Fibroblast of the aortic adventitia (primary cell): ENCODE measurements around the gene ALG2. TPM values are rescaled to one million over a fixed set of nuclear protein-coding genes. Genes with fewer than 3 reads are reported as not detected.

Source experiments
- DNase-seq: peaks from one replicate; pipeline ENCODE4 v3.0.0-alpha.2; 2010; ENCODE audit warnings: low read depth
- H3K4me3 ChIP-seq: 2 replicates; pipeline ENCODE4 v1.5.1; 2011; ENCODE audit warnings: low read depth, mild to moderate bottlenecking, control low read depth, low read length, moderate library complexity
- total RNA-seq: library from RNA; depleted of rRNA; stranded (reverse); fragments of >200 nt; gene quantifications from 2 replicates; pipeline ENCODE4 v1.2.3, GENCODE V29; 2012; ENCODE audit warnings: low replicate concordance
- TF ChIP-seq, protein P1 (sequence below): IDR thresholded peaks from 2 replicates; pipeline ENCODE4 v1.5.1; 2011; ENCODE audit warnings: mild to moderate bottlenecking, low read length, control low read depth, inconsistent platforms; ENCODE audit not compliant: insufficient read depth

The ALG2 gene
- total RNA-seq, 1 donor, result 44.3 TPM

DNA sequence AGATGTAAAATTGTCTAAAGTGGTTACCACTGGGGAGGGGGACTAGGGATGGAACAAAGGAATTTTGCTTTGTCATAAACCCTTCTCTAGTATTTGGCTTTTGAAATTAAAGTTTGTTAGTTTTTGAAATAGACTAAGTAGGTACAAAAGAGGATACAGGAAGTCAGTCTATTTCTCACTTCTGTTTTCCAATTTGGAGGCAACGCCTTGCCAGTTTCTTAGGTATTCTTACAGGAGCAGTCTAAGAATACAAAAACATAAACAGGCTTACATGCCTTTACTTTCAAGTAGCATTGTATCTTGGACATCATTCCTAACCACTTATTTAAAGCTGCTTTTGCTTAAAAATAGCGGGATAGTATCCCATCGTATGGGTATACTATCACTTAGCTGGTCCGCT lies 34.4 kb downstream of the ALG2 start:
- DNase-seq, result no peak
- no peak overlapping the region for H3K4me3 ChIP-seq
- TF ChIP-seq, protein P1, sequence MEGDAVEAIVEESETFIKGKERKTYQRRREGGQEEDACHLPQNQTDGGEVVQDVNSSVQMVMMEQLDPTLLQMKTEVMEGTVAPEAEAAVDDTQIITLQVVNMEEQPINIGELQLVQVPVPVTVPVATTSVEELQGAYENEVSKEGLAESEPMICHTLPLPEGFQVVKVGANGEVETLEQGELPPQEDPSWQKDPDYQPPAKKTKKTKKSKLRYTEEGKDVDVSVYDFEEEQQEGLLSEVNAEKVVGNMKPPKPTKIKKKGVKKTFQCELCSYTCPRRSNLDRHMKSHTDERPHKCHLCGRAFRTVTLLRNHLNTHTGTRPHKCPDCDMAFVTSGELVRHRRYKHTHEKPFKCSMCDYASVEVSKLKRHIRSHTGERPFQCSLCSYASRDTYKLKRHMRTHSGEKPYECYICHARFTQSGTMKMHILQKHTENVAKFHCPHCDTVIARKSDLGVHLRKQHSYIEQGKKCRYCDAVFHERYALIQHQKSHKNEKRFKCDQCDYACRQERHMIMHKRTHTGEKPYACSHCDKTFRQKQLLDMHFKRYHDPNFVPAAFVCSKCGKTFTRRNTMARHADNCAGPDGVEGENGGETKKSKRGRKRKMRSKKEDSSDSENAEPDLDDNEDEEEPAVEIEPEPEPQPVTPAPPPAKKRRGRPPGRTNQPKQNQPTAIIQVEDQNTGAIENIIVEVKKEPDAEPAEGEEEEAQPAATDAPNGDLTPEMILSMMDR, result no peak

DNA sequence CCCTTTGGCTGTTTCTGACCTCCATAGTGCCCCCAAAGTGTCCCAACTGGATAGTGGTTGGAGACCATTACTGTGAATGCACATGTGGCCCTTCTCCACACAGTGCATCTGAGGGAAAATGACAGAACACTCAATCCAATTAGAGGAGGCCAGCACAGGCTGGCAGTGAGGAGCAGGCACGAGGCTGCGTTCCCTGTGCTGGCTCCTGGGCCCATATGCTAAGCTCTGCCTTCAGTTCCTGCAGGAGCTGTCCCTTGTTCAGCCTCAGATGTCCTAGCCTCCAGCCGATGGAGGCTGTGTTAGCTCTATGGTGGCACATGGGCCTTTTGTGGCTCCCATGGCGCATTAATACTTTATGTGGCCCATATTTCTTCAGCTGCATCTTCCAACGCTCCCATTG lies 35.8 kb downstream of the ALG2 start:
- no peak overlapping the region for H3K4me3 ChIP-seq
- TF ChIP-seq, protein P1, result no peak
- no peak for DNase-seq

DNA sequence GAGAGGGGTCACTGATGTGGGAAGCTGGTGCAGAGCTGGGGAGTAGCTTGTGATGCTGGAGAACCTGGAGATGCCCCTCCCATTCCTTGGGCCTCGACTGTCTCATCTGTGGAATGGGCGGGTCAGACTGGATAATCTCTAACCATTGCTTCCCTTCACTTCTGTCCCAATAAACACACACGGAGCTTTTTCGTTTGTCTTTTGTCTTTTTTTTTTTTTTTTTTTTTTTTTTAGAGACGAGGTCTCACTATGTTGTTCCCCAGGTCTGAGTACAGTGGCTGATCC lies 36.5 kb downstream of the ALG2 start:
- TF ChIP-seq, protein P1, result no peak
- DNase-seq, result no peak
- H3K4me3 ChIP-seq, result no peak overlapping the region

DNA sequence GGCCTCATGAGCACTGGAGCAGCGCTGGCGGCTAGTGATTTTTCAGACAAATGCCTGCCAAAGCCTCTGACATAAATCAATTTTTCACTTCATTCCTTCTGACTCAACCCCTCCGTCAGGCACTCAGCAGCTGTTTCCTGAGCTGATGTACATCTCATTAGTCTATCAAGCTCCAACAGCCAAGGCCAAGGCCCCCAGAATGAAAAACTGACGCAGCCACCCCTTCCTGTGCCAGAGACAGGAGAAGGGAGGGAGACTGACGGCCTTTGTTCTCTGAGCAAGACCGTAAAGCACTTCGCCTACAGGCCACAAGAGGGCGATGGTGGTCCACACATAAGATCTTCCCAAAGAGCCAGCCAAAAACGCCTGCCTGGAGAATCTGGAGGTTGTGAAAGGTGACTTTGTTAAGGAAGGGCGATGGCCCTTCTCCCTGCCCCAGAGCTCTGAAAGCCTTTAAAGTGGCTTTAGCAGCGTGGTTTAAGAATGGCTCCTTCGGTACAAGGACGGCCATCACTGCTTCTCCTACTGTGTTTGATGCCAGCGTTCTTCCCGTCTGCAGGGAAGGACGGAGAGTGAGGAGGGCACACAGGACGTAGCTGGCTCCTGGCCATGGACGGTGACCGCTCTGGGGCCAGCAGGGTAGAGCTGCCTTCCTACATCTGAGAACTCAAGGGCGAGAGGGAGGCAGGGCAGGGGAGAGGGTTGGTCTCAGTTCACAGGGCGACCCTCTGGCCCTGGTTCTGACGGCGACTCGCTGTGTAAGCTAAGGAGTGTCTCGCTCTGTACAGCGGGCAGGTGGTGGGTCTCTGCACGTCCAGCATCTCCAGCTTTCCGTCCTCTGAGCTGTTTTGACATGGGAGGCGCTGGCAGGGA lies 37.0 kb downstream of the ALG2 start:
- DNase-seq, result peak; percentile 94
- TF ChIP-seq, protein P1, result peak; percentile 92
- peak overlapping the region; percentile 51 for H3K4me3 ChIP-seq

DNA sequence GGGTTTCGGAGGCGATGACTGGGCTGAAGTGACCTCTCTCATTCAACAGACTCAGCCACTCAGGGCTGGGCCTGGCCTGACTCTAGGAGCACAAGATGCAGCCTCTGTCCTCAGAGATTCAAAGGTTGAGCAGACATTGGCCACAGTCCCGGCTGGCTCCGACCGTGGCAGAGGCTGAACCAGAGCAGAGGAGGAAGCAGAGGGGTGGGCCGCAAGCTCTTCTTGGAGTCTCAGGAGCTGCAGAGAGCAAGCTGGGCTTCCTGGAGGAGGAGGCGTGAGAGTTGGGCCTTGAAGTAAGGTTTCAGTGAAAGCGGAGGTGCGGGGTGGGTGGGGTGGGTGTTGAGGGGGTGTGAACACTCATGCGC lies 37.6 kb downstream of the ALG2 start:
- TF ChIP-seq, protein P1, result no peak
- no peak for DNase-seq

DNA sequence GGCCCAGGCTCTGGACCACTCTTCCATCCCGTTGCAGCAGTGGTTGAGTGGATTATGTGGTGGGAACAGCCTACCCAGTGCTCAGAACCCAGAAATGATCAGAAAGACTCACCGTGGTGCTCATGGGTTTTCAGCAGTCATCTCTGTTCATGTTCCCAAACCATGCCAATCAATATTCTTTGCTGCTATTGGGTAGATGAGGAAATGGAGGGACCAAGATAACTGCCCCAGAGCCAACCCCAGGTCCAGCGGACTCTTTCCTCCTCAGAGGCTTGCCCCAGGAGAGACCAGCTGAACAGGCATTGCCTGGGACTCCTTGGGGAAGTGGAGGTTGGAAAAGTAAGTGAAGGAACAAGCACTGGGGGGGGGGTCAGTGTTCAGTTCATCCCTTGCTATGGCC lies 38.1 kb downstream of the ALG2 start:
- no peak for DNase-seq
- TF ChIP-seq, protein P1, result no peak
- no peak overlapping the region for H3K4me3 ChIP-seq

More for the DNA sequence above, 37.6 kb downstream of the ALG2 start:
- H3K4me3 ChIP-seq, result no peak overlapping the region

DNA sequence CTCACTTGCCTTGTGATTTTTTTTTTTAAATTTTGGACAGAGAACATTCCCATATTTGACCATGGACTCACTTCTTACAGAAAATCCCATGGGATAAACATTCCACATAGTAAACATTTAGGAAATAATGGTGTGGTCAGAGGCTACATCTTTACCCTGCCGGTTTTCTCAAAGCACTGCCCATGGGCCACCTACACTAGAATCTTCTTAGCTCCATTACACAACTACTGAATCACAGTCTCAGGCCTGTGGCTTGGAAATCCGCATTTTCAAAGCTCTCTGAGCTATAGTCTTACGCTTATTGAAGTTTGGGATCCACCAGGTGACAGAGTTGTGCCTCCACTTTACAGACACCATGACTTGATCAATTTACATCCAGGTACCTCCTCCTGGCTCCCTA lies 39.4 kb downstream of the ALG2 start:
- no peak for DNase-seq
- H3K4me3 ChIP-seq, result no peak overlapping the region
- TF ChIP-seq, protein P1, result no peak
